ENCODE measurements around the gene MORN2. TPM values are rescaled to one million over a fixed set of nuclear protein-coding genes. Genes with fewer than 3 reads are reported as not detected.

MORN2 gene
- polyA plus RNA-seq, 2 of the 4 experiments (the other 2 are of a cell fraction): 44.7 to 54.7 TPM

DNA sequence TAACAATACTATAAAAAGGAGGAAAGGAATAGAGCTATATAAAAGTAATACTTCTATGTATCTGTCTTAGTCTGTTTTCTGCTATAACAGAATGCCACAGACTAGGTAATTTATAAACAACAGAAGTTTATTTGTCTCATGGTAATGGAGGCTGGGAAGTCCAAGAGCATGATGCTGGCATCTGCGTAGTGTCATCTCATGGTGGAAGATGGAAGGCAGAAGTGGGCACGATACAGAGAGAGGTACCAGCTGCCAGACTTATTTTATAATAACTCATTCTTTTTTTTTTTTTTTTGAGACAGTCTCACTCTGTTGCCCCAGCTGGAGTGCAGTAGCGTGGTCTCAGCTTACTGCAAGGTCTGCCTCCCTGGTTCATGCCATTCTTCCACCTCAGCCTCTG is 4.3 kb upstream of the MORN2 start:
- DNase-seq (ENCODE audit: low read depth in 1 of 2, low spot score in 1 of 2): no peak
- WGBS (ENCODE audit: missing lambda C conversion rate): 97% methylated on average over 3 of the region's 3 CpGs
- ChIA-PET POLR2A (no interaction called here), CTCF (interaction anchor here (0.6 kb wide), 1 partner anchor 129 kb away, joined by 3 read pairs; no protein-coding TSS in a partner anchor)
- no peak for TF ChIP-seq PHF8 (IDR thresholded peaks at IDR 0.05; ENCODE audit: borderline replicate concordance, low read depth)
- TF ChIP-seq MAZ (IDR thresholded peaks at IDR 0.05; ENCODE audit: borderline replicate concordance, low read depth, low read length): no peak
- no peak for TF ChIP-seq RFX5 (IDR thresholded peaks at IDR 0.05)
- TF ChIP-seq ZSCAN20 (CRISPR knock-in tag; IDR thresholded peaks at IDR 0.05): no peak
- TF ChIP-seq, protein P1, sequence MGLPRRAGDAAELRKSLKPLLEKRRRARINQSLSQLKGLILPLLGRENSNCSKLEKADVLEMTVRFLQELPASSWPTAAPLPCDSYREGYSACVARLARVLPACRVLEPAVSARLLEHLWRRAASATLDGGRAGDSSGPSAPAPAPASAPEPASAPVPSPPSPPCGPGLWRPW (IDR thresholded peaks at IDR 0.05): no peak
- no peak for TF ChIP-seq SREBF2 (IDR thresholded peaks at IDR 0.05)
- no peak for TF ChIP-seq CHD2 (IDR thresholded peaks at IDR 0.05; ENCODE audit: low read length, partially characterized antibody)
- TF ChIP-seq NFE2L2 (conservative IDR thresholded peaks at IDR 0.05; ENCODE audit: low read length): no peak
- TF ChIP-seq, protein P2, sequence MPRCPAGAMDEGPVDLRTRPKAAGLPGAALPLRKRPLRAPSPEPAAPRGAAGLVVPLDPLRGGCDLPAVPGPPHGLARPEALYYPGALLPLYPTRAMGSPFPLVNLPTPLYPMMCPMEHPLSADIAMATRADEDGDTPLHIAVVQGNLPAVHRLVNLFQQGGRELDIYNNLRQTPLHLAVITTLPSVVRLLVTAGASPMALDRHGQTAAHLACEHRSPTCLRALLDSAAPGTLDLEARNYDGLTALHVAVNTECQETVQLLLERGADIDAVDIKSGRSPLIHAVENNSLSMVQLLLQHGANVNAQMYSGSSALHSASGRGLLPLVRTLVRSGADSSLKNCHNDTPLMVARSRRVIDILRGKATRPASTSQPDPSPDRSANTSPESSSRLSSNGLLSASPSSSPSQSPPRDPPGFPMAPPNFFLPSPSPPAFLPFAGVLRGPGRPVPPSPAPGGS (IDR thresholded peaks at IDR 0.05): no peak
- no peak for TF ChIP-seq NPAS2 (CRISPR knock-in tag; IDR thresholded peaks at IDR 0.05; ENCODE audit: borderline replicate concordance)
- no peak for TF ChIP-seq EP300 (IDR thresholded peaks at IDR 0.05)
- TF ChIP-seq, protein P3, sequence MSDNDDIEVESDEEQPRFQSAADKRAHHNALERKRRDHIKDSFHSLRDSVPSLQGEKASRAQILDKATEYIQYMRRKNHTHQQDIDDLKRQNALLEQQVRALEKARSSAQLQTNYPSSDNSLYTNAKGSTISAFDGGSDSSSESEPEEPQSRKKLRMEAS (IDR thresholded peaks at IDR 0.05): no peak
- no peak for TF ChIP-seq POLR2AphosphoS2 (conservative IDR thresholded peaks at IDR 0.05; ENCODE audit: low read length)
- TF ChIP-seq CEBPB (IDR thresholded peaks at IDR 0.05): no peak
- TF ChIP-seq, protein P4, sequence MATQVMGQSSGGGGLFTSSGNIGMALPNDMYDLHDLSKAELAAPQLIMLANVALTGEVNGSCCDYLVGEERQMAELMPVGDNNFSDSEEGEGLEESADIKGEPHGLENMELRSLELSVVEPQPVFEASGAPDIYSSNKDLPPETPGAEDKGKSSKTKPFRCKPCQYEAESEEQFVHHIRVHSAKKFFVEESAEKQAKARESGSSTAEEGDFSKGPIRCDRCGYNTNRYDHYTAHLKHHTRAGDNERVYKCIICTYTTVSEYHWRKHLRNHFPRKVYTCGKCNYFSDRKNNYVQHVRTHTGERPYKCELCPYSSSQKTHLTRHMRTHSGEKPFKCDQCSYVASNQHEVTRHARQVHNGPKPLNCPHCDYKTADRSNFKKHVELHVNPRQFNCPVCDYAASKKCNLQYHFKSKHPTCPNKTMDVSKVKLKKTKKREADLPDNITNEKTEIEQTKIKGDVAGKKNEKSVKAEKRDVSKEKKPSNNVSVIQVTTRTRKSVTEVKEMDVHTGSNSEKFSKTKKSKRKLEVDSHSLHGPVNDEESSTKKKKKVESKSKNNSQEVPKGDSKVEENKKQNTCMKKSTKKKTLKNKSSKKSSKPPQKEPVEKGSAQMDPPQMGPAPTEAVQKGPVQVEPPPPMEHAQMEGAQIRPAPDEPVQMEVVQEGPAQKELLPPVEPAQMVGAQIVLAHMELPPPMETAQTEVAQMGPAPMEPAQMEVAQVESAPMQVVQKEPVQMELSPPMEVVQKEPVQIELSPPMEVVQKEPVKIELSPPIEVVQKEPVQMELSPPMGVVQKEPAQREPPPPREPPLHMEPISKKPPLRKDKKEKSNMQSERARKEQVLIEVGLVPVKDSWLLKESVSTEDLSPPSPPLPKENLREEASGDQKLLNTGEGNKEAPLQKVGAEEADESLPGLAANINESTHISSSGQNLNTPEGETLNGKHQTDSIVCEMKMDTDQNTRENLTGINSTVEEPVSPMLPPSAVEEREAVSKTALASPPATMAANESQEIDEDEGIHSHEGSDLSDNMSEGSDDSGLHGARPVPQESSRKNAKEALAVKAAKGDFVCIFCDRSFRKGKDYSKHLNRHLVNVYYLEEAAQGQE (IDR thresholded peaks at IDR 0.05): no peak
- no peak for TF ChIP-seq FOSB (CRISPR knock-in tag; IDR thresholded peaks at IDR 0.05)
- no peak for TF ChIP-seq JUN (IDR thresholded peaks at IDR 0.05)
- no peak for TF ChIP-seq HOXB13 (CRISPR knock-in tag; IDR thresholded peaks at IDR 0.05; ENCODE audit: low read depth)
- Histone ChIP-seq H3K4me2 (no peak overlapping the region), H3K27ac (no peak overlapping the region), H3K9me3 (peaks cover 21% of the 10 kb centered on the region; the same call in 2 of the 3 replicates), H3K4me1 (peaks cover 5% of the 10 kb centered on the region), H3K4me3 (no peak overlapping the region)
- FAIRE-seq: no peak
- no peak for ATAC-seq

DNA sequence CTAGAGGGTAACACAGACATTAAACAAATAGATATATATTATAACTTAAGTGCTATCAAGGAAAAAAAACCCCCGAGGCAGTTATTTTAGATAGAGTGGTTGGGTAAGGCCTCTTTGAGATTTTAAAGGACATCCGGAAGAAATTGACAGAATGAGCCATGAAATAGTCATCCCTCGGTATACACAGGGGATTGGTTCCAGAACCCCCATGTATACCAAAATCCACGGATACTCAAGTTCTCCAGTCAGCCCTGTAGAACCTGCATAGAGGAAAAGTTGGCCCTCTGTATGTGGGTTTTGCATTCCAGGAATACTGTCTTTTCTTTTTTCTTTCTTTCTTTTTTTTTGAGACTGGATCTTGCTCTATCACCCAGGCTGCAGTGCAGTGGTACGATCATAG is 2.0 kb upstream of the MORN2 start:
- peaks cover 9% of the 10 kb centered on the region for H3K4me1 ChIP-seq
- DNase-seq (ENCODE audit: low read depth in 1 of 2, low spot score in 1 of 2) (no peak), ATAC-seq (no peak), FAIRE-seq (no peak)
- ChIA-PET CTCF (interaction anchor here (1.2 kb wide), 1 partner anchor 13 kb away, joined by 3 read pairs; no protein-coding TSS in a partner anchor), POLR2A (interaction anchor here (1.5 kb wide), 1 partner anchor 122 kb away, joined by 4 read pairs; the partner anchor contains the start of gene SRSF7)
- no peak overlapping the region for H3K4me3 ChIP-seq
- 72% methylated on average over 5 of the region's 5 CpGs for WGBS (ENCODE audit: missing lambda C conversion rate)
- no peak overlapping the region for H3K4me2 ChIP-seq
- H3K27ac ChIP-seq: no peak overlapping the region
- TF ChIP-seq, protein P5, sequence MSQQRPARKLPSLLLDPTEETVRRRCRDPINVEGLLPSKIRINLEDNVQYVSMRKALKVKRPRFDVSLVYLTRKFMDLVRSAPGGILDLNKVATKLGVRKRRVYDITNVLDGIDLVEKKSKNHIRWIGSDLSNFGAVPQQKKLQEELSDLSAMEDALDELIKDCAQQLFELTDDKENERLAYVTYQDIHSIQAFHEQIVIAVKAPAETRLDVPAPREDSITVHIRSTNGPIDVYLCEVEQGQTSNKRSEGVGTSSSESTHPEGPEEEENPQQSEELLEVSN (IDR thresholded peaks at IDR 0.05; ENCODE audit: borderline replicate concordance, low read depth): no peak
- TF ChIP-seq, protein P2 (IDR thresholded peaks at IDR 0.05): no peak
- TF ChIP-seq HOXB5 (CRISPR knock-in tag; IDR thresholded peaks at IDR 0.05) (no peak), KDM5A (IDR thresholded peaks at IDR 0.05) (no peak), BHLHE40 (IDR thresholded peaks at IDR 0.05; ENCODE audit: low read depth, low read length) (no peak), EP300 (IDR thresholded peaks at IDR 0.05) (no peak), ESRRA (IDR thresholded peaks at IDR 0.05; ENCODE audit: borderline replicate concordance, low read length) (no peak), HEYL (CRISPR knock-in tag; IDR thresholded peaks at IDR 0.05) (no peak), SREBF2 (IDR thresholded peaks at IDR 0.05) (no peak), MYC (IDR thresholded peaks at IDR 0.05; ENCODE audit: borderline replicate concordance, low read length) (no peak), HOXA7 (CRISPR knock-in tag; IDR thresholded peaks at IDR 0.05) (no peak), FOSB (CRISPR knock-in tag; IDR thresholded peaks at IDR 0.05) (no peak), NR3C1 (IDR thresholded peaks at IDR 0.05) (no peak), ZFP36 (IDR thresholded peaks at IDR 0.05; ENCODE audit: borderline replicate concordance, partially characterized antibody) (no peak), NFE2L2 (conservative IDR thresholded peaks at IDR 0.05; ENCODE audit: low read length) (no peak), GATA3 (IDR thresholded peaks at IDR 0.05; ENCODE audit: borderline replicate concordance) (no peak), HOXB13 (CRISPR knock-in tag; IDR thresholded peaks at IDR 0.05; ENCODE audit: low read depth) (no peak), ZSCAN20 (CRISPR knock-in tag; IDR thresholded peaks at IDR 0.05) (no peak), MAZ (IDR thresholded peaks at IDR 0.05; ENCODE audit: borderline replicate concordance, low read depth, low read length) (no peak)
- TF ChIP-seq, protein P6, sequence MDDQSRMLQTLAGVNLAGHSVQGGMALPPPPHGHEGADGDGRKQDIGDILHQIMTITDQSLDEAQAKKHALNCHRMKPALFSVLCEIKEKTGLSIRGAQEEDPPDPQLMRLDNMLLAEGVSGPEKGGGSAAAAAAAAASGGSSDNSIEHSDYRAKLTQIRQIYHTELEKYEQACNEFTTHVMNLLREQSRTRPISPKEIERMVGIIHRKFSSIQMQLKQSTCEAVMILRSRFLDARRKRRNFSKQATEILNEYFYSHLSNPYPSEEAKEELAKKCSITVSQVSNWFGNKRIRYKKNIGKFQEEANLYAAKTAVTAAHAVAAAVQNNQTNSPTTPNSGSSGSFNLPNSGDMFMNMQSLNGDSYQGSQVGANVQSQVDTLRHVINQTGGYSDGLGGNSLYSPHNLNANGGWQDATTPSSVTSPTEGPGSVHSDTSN (IDR thresholded peaks at IDR 0.05): no peak
- H3K9me3 ChIP-seq: peaks cover 21% of the 10 kb centered on the region; the same call in 2 of the 3 replicates
